ENCODE data around the gene MAN1A1. TPM values are rescaled to one million over a fixed set of nuclear protein-coding genes. Genes with fewer than 3 reads are reported as not detected.

MAN1A1 gene
- total RNA-seq, 1 experiment from 2014 or later, result 6.8 TPM

DNA sequence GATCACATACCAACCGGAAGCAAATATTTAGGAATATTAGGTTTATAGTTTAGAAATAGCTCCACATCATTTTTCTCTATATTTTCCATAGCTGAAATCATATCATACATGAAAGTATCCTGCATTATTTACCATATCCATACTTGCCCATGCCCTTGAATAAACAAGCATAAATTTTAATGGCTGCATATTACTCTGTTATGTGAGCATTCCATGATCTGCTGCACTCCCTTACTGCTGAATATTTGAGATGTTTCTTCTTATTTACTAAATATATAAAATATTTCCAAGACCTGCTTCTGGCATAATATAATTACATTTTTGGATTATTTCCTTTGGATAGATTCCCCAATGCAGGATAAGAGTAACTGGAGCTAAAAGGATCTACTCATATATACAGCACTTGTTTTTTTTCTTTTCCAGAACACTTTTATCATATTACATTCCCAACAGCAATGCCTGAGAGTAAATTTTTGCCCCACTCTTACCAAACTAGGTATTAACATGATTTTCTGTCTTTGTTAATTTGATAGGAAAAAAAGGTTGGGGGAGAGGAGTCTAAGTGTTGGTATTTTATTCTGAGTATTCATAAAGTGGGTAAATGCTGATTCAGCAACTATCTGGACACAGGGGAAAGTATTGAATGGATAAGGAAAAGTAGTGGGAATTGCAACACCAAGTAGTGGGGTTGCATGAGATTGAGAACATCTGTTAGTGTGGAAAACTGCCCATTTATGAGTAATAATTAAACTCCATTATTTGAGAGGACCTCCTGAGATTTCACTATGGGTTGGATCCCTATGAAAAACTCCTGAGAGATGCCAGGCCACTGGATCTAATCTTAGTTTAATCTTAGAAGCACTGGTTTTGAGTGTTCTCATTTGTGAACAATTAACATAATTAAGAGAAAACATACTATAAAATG, 76.0 kb downstream of the MAN1A1 start:
- no peak for DNase-seq (ENCODE audit: low read depth)

DNA sequence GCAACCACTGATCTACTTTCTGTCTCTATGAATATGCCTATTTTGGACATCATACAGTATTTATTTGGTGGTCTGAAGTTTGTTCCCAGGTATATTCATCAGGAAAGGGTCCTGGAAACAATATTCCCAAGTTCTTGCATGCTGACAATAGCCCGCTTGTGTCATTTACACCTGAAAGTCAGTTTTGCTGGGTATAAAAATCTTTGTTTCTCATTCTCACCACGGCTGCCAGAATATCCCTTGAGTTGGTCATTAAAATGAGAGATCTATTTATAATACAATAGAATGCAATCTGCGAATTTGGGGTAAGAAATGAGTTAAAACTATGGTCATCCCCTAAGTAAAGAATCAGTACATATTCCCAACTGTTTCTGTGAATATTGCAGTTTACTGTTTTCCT, 79.0 kb downstream of the MAN1A1 start:
- no peak for DNase-seq (ENCODE audit: low read depth)

DNA sequence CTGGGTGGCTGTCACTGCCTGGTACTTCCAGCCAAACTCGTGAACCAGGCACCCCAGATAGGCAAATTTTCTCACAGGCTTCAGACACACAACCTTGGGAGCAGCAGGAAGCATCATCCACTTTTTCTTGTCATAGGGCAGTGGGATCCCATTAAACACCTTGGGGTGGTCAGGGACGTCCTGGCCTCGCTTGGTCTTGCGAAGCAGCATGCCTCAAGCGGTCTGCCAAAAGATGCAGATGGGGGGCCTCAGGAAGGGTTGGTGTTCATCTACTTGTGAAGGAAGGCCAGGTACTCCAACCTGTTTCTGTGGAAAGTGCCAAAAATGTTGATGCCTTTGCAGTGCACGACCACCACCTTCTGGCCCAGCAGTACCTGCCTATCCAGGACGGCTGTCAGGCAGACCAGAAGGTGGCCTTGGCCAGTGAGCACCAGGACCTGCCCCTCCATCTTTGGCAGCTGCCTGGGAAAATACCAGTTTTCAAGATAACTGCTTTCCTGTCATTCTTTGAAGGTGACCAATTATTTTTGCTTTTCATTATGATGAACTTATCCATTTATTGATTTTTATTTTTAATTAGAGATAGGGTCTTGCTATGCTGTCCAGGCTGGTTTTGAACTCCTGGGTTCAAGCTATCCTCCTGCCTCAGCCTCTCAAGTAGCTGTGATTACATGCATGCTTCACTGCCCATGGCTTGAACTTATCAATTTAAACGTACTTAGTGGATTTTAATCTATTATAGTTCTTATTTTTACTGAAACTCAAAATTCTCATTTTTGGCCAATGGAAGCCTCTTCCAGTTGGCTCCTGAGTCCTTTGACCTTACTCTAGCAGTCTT, 80.1 kb downstream of the MAN1A1 start:
- DNase-seq (ENCODE audit: low read depth), result no peak

DNA sequence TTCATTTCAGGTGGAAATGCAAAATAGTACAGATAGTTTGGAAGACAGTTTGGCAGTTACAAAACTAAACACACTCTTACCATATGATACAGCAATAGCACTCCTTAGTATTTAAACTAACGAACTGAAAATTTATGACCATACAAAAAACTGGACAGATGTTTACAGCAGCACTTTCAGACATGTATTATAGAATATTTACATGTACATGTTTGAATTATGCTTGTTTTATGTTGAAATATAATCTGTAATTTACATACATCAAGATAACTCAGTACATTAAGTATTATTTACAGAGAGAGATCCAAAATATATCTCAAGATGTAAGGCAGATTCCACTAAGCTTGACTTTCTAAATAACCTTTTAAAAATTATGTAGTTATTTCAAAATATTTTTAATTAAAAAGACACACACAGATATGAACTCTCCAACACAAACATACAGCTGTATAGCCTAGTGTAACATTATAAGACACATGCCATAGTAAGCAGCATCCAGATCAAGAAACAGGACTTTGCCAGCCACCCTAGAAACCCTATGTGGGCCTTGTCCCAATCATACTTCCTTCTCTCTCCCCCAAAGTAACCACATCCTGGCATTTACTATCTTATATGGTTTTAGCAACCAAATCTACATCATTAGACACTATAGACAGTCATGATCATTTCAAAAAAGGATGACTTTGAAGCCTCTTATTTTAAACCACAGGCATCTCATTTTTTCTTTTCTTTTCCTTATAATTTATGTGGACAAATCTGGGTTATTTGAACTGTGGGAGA, 82.2 kb downstream of the MAN1A1 start:
- no peak for DNase-seq (ENCODE audit: low read depth)

DNA sequence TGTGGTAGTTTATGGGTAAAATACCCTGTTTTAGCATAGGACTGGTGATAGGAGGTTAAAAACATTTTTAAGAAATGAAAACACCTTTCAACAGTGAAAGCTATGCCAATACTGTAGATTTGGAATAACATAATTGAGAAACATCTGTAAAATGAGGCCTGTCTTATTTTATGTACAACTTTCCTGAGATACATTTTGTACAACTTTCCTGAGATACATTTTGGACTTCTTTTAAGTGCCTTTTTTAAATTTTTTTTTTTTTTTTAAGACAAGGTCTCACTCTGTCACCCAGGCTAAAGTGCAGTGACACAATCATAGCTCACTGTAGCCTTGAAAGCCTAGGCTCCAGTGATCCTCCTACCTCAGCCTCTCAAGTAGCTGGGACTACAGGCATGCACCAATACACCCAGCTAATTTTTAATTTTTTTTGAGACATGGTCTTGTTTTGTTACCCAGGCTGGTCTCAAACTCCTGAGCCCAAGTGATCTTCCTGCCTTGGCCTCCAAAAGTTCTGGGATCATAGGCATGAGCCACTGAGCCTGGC, 84.6 kb downstream of the MAN1A1 start:
- no peak for DNase-seq (ENCODE audit: low read depth)

DNA sequence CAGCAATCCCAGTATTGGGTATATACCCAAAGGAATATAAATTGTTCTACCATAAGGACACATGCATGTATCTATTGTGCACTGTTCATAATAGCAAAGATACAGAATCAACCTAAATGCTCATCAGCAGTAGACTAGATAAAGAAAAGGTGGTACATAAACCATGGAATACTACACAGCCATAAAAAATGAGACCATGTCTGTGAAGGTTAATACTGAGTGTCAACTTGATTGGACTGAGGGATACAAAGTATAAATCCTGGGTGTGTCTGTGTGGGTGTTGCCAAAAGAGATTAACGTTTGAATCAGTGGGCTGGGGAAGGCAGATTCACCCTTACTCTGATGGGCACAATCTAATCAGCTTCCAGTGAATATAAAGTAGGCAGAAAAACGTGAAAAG, 86.9 kb downstream of the MAN1A1 start:
- no peak for DNase-seq (ENCODE audit: low read depth)

DNA sequence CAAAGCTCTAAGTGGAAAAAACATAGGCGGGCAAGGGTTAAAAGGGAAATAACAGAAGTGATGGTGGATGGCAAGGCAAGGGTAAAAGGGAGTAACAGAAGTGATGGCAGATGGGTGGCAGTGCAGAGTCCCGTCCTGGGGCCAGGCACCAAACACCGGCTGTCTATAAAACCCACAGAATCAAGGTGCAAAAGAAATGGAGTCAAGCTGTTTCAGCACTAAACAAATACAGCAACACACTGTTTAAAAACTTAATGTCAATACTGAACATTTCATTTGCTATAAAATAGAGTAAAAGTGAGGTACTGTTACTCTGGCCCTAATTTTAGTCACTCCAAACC, 87.6 kb downstream of the MAN1A1 start:
- no peak for DNase-seq (ENCODE audit: low read depth)

DNA sequence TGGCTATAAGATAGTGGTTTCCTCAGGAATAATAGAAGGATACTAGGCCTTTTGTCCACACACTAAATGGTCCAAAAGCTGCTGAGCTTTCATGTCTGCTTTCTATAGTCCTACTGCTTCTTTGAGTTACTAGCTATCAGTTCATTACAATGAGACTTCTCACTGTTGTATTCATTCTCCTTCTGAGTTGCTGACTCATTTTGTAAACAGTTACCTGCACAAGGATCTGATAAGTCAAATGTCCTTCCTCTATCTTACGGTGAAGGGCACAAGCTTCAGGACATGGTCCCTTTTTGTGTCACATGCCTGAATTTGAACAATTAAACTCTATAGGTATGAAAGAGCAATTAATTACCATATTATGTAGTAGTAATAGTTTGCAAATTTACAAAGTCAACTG, 90.5 kb downstream of the MAN1A1 start:
- DNase-seq (ENCODE audit: low read depth), result no peak

DNA sequence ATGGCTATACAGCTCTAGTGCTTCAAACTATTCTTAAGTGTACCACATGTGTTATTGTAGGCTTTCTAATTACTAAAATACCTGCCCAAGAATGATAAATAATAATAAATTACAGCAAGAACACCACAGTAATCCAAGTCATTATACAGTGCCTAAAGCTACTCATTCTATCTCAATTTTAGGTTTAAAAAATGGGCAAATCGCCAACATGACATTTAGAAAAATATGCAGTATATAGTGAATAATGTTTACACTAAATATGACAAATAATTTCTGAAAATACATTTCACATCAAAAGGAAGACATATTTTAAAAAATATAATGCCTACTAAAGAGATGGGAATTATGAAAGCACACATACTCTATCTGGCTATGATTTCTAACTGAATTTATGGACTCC, 91.8 kb downstream of the MAN1A1 start:
- DNase-seq (ENCODE audit: low read depth), result no peak

DNA sequence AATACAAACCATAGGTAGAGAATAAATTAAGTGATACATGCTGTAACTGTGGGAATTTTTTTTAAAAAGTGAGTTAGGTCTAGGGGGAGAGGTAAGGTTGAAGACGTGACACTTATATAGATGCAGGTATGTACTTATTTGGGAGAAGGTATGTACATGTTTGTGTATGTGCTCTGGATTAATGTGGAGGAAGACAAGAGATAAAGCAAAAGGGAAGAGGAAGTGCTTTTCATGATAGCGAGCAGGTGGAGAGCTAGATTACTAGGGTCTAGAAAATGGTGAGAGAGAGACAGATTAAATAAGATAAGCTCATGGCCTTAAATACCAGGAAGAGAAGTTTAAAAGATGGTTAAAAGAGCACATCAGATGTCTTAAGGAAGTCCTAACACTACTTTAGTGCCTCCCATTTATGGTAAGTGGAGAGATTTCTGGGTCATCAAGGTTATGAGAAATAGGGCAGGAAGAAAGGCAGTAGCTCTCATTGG, 92.5 kb downstream of the MAN1A1 start:
- no peak for DNase-seq (ENCODE audit: low read depth)

DNA sequence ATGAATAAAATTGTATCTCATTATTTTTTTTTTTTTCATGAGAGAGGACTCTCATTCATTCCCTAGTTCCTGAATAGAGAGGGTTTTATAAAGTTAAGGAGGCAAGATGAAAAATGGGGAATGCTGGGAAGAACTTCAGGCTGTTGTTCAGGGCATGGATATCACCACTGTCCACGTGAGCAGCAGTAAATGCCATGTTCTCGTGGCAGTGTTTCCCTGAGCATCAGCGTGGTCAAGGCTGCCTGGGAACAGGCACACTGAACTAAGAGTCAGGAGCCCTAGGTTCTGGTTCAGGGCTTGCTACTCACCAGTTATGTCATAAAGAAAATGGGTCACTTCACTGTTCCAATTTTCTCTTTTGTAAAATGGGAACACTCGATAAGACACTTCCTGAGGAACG, 93.2 kb downstream of the MAN1A1 start:
- no peak for DNase-seq (ENCODE audit: low read depth)

DNA sequence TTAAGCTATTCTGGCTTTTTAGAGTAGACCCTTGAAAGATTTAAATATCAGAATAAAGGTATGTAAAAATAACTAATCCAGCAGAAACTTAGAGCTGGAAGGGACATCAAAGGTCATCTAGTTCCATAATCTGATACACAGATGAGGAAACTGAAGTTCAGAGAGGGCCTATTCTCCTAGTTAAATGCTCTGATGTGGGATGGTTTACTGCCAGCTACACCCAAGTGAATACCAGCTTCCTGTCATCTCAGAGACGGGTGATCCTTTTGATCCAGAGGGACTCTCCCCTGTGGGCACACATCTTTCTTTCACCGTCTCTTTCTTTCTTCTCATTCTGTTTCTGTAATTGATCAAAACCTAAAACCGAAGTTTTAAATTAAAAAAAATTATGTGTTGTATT, 94.1 kb downstream of the MAN1A1 start:
- no peak for DNase-seq (ENCODE audit: low read depth)

DNA sequence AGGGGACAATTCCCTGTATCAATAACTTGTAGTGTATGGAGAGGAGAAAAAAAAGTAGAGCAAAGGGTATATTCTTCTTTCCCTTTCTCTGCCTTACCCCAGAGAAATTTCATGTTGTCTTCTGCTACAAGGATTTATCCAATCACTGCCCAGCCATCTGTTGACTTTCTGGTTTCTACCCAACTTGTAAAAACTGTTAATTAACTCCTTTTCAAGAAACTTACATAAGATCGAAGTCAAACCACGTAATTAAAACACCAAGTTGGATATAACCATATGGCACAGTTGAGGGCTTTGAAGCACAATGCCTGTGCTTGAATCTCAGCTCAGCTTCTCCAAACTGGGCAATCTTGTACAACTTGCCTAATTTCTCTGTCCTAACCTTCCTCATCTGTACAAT, 99.5 kb downstream of the MAN1A1 start:
- DNase-seq (ENCODE audit: low read depth), result no peak

DNA sequence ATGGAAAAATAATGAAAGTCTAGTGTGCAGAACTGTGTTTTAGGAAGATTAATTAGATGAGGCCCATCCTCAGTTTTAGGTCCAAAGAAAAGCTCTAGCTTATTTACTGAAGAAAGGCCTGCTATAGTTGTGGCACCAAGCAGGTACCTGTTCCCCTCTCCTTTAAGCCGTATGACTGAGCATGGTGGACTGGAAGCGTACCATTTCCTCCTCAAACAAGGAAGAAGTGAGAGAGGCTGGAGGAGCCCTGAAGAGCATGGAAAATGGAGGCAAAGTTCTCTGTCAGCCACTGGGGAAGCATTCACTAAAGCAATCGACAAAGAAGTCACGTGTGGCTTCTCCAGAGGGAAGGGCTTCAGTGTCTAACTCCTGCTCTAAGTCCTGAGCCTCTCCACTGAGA, 100.2 kb downstream of the MAN1A1 start:
- DNase-seq (ENCODE audit: low read depth), result no peak

DNA sequence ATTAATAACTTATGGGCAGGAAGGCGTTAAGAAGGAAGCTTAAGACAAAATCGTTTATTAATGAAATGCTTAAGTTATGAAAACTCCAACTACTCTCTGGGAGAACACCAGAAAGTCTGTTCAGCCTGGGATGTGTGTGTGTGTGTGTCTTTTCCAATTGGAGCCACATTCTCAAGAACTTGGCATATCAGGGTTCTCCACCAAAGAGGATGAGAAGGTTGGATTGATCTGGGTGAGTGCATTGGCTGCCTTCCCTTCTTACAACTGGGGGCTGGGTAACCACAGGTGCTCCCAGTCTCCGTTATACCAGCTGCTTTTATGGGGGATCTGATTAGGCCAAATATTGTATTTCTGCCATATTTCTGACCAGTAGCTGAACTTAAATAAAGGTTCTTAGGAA, 102.1 kb downstream of the MAN1A1 start:
- no peak for DNase-seq (ENCODE audit: low read depth)

DNA sequence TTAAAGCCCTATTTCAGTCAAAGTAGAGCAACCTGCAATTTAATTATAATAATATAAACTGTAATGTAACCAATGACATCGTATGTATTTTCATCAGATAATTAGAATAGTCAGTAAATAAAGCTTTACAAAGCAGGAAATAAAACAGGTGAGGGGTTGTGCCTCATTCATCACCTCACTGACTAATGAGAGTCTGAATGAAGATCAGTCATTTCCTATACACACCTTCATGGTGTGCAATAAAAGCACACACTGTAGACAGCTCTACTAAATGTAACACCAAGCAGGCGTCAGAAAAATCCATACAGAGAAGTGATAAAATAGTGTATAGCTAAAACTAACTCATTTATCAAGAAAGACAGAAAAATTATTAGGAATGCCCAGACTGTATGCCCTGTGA, 105.9 kb downstream of the MAN1A1 start:
- no peak for DNase-seq (ENCODE audit: low read depth)

DNA sequence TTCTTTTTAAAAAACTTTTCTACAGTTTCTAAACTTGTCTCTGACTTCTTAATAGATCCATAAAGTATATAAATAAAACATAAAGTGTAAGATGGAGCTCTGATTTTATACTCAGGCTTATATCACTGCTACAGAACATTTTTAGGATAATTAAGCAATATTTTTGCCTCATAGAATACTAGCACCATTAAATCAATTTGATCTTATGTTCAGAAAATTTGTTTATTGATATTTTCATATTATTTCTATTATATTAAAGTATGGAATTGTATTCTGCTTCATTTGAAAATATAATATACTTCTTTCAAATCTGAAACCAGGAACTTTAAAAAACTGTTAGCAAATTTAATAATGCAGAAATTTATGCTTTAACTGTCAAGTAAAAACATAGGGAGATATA, 106.5 kb downstream of the MAN1A1 start:
- DNase-seq (ENCODE audit: low read depth), result no peak

DNA sequence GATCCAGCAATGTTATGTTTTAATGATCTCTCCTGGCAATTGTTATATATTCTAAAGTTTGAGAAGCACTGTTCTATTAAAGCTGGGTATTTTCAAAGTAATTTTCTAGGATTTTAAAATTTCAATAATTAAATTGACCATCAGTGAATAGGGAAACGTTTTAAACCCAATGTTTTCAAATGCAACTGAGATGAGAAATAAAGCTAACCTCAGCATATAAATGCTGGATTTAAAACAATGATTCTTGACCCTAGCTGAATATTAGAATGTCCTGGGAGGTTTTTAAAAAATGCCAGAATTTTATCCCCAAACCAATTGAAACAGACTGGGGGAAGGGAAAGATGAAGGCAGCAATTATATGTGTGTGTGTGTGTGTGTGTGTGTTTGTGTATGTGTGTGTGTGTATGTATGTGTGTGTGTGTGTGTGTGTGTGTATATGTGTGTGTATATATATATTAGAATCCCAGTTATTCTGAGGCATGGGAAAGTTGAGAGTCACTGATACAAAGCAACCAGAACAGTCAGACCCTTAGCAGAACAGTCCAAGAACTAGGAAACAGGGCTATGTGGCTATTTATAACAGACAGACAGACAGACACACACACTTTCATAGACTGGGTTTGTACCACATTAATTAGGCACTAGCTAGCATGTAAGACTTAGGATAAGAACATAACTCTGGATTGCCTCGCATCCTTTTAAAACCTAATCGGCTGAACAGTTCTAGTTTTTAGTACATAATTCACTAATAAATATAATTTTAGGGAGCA, 107.8 kb downstream of the MAN1A1 start:
- DNase-seq (ENCODE audit: low read depth), result no peak

DNA sequence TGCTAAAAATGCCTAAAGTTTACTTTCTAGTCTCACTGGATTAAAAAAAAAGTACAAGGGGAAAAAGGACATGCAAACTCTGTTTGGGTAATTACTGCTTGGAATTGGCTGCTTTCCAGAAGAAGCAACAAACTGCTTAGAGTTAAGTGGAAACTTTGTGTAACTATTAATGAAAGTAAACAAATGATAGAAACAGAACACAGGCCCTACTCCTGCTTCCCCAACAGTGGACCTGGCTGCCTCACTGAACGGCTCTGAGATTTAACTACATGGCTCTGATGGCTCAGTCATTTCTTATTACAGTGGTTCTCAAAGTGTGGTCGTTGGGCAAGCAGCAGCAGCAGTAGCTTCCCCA, 108.5 kb downstream of the MAN1A1 start:
- DNase-seq (ENCODE audit: low read depth), result peak; percentile 33

DNA sequence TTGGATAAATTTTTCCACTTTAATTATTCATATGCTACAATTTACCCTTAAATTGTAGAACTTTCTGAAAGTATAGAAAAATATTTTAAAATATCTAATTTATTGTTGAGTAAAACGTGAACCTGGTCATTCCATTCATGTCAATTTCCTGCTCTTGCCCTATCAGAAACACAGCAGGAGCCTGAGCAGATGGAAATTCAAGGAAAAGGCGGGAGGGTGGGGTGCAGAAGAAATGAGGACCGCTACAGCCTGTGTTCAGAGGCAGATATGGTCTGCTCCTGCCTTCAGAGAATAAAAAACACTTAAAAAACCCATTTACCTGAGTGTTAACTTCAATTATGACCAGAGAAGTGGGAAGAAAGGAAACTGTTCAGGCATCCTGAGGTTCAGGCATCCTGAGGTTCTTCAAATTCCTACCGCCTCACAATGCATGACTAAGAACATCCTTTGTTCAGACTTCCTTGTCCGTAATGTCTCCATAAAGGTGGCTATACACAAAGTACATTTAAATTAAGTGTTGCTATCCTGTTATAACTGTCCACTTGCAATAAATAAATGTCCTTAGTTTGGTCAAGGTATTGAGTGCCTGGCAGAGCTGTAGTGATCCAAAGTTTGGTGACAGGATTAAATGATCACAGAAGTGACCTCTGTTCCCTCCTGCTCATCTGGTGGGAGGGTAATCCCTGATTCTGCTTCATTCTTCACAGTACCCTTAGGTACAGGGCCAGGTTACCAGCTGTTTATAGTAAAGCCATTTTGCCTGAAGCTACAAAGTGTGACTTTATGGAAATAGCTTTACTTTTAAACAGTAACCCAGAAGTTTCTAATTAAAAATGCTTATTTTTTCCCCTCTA, 109.1 kb downstream of the MAN1A1 start:
- peak; percentile 2 for DNase-seq (ENCODE audit: low read depth)
